Esophagus muscularis mucosa (tissue), 3 donors: ENCODE measurements around the gene NUP98.
"Not testable (repeated sequence)": the region's sequence is repeated elsewhere in the genome, so short reads cannot be mapped to it uniquely, and the experiment has no call there.

Experiments used
- CTCF ChIP-seq, 3 experiments: fragments of 200-600 bp in 2 of 3; fragments of 450-650 bp in 1 of 3; sonication (generic) in 2 of 3; IDR thresholded peaks; one replicate each; pipeline ENCODE4 v1.5.1; 2017 to 2019; ENCODE audit warnings: antibody characterized with exemption in 3 of 3, mild to moderate bottlenecking in 2 of 3, moderate library complexity in 1 of 3
- POLR2AphosphoS5 ChIP-seq, 2 donors: sonication (generic); formaldehyde crosslinking; IDR thresholded peaks; one replicate each; pipeline ENCODE4 v1.6.1; 2017; ENCODE audit warnings: antibody characterized with exemption in 2 of 2

GRCh38 chr11:3794387-3794786 is 3.0 kb downstream of the NUP98 start:
- not testable (repeated sequence) for TF ChIP-seq CTCF, POLR2AphosphoS5 (IDR thresholded peaks at IDR 0.05)
